ENCODE measurements around the gene ARHGEF3. TPM values are rescaled to one million over a fixed set of nuclear protein-coding genes. Genes with fewer than 3 reads are reported as not detected.

The ARHGEF3 gene
- total RNA-seq, 1 experiment from 2014 or later: 4.4 TPM

DNA sequence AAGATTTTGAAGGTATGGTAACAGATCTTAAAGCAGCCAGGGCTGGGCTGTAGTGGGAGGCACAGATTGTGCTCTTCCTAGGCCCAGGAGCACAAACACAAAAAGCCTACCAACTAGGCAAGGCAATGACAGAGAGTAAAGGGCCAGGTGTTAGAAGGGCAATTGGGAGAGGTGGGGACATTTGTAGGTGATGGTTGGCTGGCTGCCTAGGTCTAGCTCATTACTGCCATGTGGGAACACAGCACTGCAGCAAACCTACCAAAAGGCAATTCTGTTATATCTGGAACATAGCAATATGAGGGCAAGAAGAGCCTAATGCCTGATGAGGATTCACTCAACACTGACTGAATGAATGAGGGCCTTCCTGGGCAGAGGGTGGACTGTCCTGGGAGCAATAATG, 30.4 kb downstream of the ARHGEF3 start:
- H3T11ph ChIP-seq (ENCODE audit: low read length): no peak overlapping the region
- no peaks in the 10 kb centered on the region for H3K23me2 ChIP-seq (ENCODE audit: insufficient read length, low read depth, low read length, poor library complexity, severe bottlenecking)
- H2AK5ac ChIP-seq (ENCODE audit: insufficient read length, low read length): no peak overlapping the region
- no peaks in the 10 kb centered on the region; a peak in 1 of 4 replicates for H3K4me1 Mint-ChIP-seq
- no peak overlapping the region for H4K8ac ChIP-seq (replicated peaks; ENCODE audit: insufficient read length, low read depth, low read length)
- no peak overlapping the region for H4K91ac ChIP-seq (ENCODE audit: insufficient read length, low read depth, low read length)
- no peak overlapping the region for H3K27ac ChIP-seq (ENCODE audit: insufficient read length, low read depth, low read length)
- no peak overlapping the region for H3K23ac ChIP-seq (ENCODE audit: insufficient read length, low read depth, low read length)
- no peak overlapping the region for H2BK15ac ChIP-seq (ENCODE audit: low read depth, low read length)
- H3K18ac ChIP-seq (ENCODE audit: insufficient read length, low read depth, low read length): no peak overlapping the region
- H3K27me3 ChIP-seq (ENCODE audit: insufficient read depth, low read length): no peaks in the 10 kb centered on the region
- no peak for TF ChIP-seq CTCF (conservative IDR thresholded peaks at IDR 0.05)
- no peaks in the 10 kb centered on the region for H3K79me1 ChIP-seq (ENCODE audit: insufficient read depth, low read depth, low read length, poor library complexity, severe bottlenecking)
- no peak overlapping the region for H2BK120ac ChIP-seq (ENCODE audit: low read depth, low read length, poor library complexity, severe bottlenecking)
- H4K20me1 ChIP-seq (ENCODE audit: control insufficient read depth, insufficient read depth, insufficient read length): no peaks in the 10 kb centered on the region
- H3K4ac ChIP-seq (ENCODE audit: low read depth, low read length): no peak overlapping the region
- no peaks in the 10 kb centered on the region for H3K36me3 Mint-ChIP-seq (ENCODE audit: insufficient read depth in 1 of 3, low read depth in 3 of 3)
- H3K27ac Mint-ChIP-seq: no peak overlapping the region; a peak in 1 of 7 replicates
- no peak overlapping the region for H3K4me3 Mint-ChIP-seq
- no peak overlapping the region for H4K5ac ChIP-seq (ENCODE audit: insufficient read length, low read depth, low read length)
- no peaks in the 10 kb centered on the region for H3K4me1 ChIP-seq (ENCODE audit: insufficient read depth, low read length)
- no peaks in the 10 kb centered on the region for H3K9me3 Mint-ChIP-seq
- no peak overlapping the region for H3K14ac ChIP-seq (ENCODE audit: insufficient read depth, low read length)
- no peaks in the 10 kb centered on the region for H3K79me2 ChIP-seq (ENCODE audit: insufficient read depth, low read length)
- no peak overlapping the region for H2BK12ac ChIP-seq (ENCODE audit: insufficient read length, low read depth, low read length)
- no peak overlapping the region for H3K56ac ChIP-seq (ENCODE audit: insufficient read length, low read depth, low read length)
- no peak overlapping the region for H3K9ac ChIP-seq (ENCODE audit: extremely low read depth, insufficient read length, low read length)
- H3K27me3 Mint-ChIP-seq (ENCODE audit: low read depth): peaks cover 2% of the 10 kb centered on the region; the same call in 1 of the 2 replicates
- no peaks in the 10 kb centered on the region for H3K9me3 ChIP-seq (ENCODE audit: control insufficient read depth, low read depth, low read length)
- no peak for DNase-seq
- no peak overlapping the region for H3K4me2 ChIP-seq (ENCODE audit: insufficient read depth, insufficient read length, low read length)
- no peak overlapping the region for H2BK20ac ChIP-seq (ENCODE audit: low read depth, low read length, poor library complexity, severe bottlenecking)
- no peak overlapping the region for H2BK5ac ChIP-seq (ENCODE audit: insufficient read length, low read length)
- H2AFZ ChIP-seq (ENCODE audit: low read length): no peak overlapping the region
